K562 (cell line): ENCODE results near the gene C15orf62. TPM values are rescaled to one million over a fixed set of nuclear protein-coding genes. Genes with fewer than 3 reads are reported as not detected.

Experiments used
- ARID1B ChIP-seq: fragments of 450-650 bp; IDR thresholded peaks from 2 replicates; pipeline ENCODE4 v1.6.1; 2016; ENCODE audit warnings: antibody characterized with exemption, mild to moderate bottlenecking, inconsistent platforms
- ATF7 ChIP-seq: fragments of 450-650 bp; IDR thresholded peaks from 2 replicates; pipeline ENCODE4 v1.7.1; 2014; ENCODE audit warnings: mild to moderate bottlenecking, moderate library complexity
- CREM ChIP-seq: IDR thresholded peaks from 2 replicates; pipeline ENCODE4 v1.6.1; 2014; ENCODE audit warnings: antibody characterized with exemption, low read depth
- DMBX1 ChIP-seq: fragments of 250-450 bp; sonication (Bioruptor Pico); IDR thresholded peaks from 2 replicates; pipeline ENCODE4 v1.8.0; 2022; ENCODE audit warnings: inconsistent platforms, mild to moderate bottlenecking, moderate library complexity, borderline replicate concordance
- KLF13 ChIP-seq: fragments of 450-650 bp; IDR thresholded peaks from 2 replicates; pipeline ENCODE4 v1.6.1; 2016; ENCODE audit warnings: missing genetic modification characterization, low read depth, mild to moderate bottlenecking, missing compliant biosample characterization, moderate library complexity, borderline replicate concordance
- NR2C2 ChIP-seq, 2 experiments: fragments of 200-800 bp in 1 of 2; sonication (Bioruptor generic) in 1 of 2; sonication (generic) in 1 of 2; formaldehyde crosslinking in 1 of 2; IDR thresholded peaks; 2 replicates each; pipeline versions ENCODE4 v1.6.1 to v1.8.0; 2016 to 2022; ENCODE audit warnings: mild to moderate bottlenecking in 1 of 2, missing compliant biosample characterization in 1 of 2, missing genetic modification characterization in 1 of 2, missing genetic modification reagents in 1 of 2
- OTX1 ChIP-seq: fragments of 450-650 bp; formaldehyde crosslinking; IDR thresholded peaks from 2 replicates; pipeline ENCODE4 v1.4.0; 2022; ENCODE audit warnings: mild to moderate bottlenecking
- RBM39 ChIP-seq: fragments of 200-400 bp; formaldehyde crosslinking; optimal IDR thresholded peaks from 2 replicates; pipeline ENCODE3; 2018; ENCODE audit warnings: low read depth, low read length
- SMAD1 ChIP-seq: fragments of 150-350 bp; IDR thresholded peaks from 2 replicates; pipeline ENCODE4 v1.6.1; 2014; ENCODE audit warnings: low read length, low read depth; ENCODE audit not compliant: partially characterized antibody
- ZFP36 ChIP-seq: fragments of 150-350 bp; IDR thresholded peaks from 2 replicates; pipeline ENCODE4 v1.6.1; 2018; ENCODE audit warnings: low read length, low read depth; ENCODE audit not compliant: partially characterized antibody
- ZNF175 ChIP-seq: fragments of 200-800 bp; sonication (Bioruptor generic); IDR thresholded peaks from 2 replicates; pipeline ENCODE4 v1.6.1; 2016; ENCODE audit warnings: low read depth, mild to moderate bottlenecking, missing genetic modification characterization, missing compliant biosample characterization
- ZNF23 ChIP-seq: fragments of 250-450 bp; sonication (Bioruptor Pico); IDR thresholded peaks from 2 replicates; pipeline ENCODE4 v1.4.0; 2020; ENCODE audit warnings: mild to moderate bottlenecking
- polyA plus RNA-seq, 8 experiments: library from polyadenylated mRNA; depleted of rRNA in 4 of 8; stranded (reverse) in 5 of 8; unstranded in 3 of 8; fragments of >200 nt; fragmentation: Nextera tagmentation in 2 of 8; fragmentation: Illumina TruSeq in 1 of 8; extraction: Ambion mirVana in 2 of 8; extraction: Trizol in 1 of 8; gene quantifications; 2 replicates each; pipeline versions ENCODE4 v1.2.1 to v1.2.3, GENCODE V29; 2011 to 2014; ENCODE audit warnings: inconsistent platforms in 1 of 8, missing spikeins in 1 of 8
- total RNA-seq, 7 experiments: library from RNA; depleted of rRNA in 6 of 7; stranded (reverse); fragments of >200 nt in 6 of 7; fragmentation: Illumina TruSeq in 2 of 7; extraction: Trizol in 2 of 7; gene quantifications; 2 replicates each; pipeline versions ENCODE4 v1.2.1 to v1.2.3, GENCODE V29; 2011 to 2021; ENCODE audit warnings: low replicate concordance in 1 of 7
- TF ChIP-seq, protein P1 (sequence below): fragments of 450-650 bp; IDR thresholded peaks from 2 replicates; pipeline ENCODE4 v1.6.1; 2016; ENCODE audit warnings: mild to moderate bottlenecking, moderate library complexity
- TF ChIP-seq, protein P2 (sequence below): sonication (generic); formaldehyde crosslinking; IDR thresholded peaks from 2 replicates; pipeline ENCODE4 v1.8.0; 2022; ENCODE audit warnings: mild to moderate bottlenecking, low read depth, missing genetic modification reagents

C15orf62 gene
- total and polyA plus RNA-seq, 9 of the 15 experiments (the other 6 are each of a cell fraction or from before 2014, with no cell fraction given) = 0.01 to 0.76 (median 0.30) TPM; not detected in 1

- TF ChIP-seq, protein P1, sequence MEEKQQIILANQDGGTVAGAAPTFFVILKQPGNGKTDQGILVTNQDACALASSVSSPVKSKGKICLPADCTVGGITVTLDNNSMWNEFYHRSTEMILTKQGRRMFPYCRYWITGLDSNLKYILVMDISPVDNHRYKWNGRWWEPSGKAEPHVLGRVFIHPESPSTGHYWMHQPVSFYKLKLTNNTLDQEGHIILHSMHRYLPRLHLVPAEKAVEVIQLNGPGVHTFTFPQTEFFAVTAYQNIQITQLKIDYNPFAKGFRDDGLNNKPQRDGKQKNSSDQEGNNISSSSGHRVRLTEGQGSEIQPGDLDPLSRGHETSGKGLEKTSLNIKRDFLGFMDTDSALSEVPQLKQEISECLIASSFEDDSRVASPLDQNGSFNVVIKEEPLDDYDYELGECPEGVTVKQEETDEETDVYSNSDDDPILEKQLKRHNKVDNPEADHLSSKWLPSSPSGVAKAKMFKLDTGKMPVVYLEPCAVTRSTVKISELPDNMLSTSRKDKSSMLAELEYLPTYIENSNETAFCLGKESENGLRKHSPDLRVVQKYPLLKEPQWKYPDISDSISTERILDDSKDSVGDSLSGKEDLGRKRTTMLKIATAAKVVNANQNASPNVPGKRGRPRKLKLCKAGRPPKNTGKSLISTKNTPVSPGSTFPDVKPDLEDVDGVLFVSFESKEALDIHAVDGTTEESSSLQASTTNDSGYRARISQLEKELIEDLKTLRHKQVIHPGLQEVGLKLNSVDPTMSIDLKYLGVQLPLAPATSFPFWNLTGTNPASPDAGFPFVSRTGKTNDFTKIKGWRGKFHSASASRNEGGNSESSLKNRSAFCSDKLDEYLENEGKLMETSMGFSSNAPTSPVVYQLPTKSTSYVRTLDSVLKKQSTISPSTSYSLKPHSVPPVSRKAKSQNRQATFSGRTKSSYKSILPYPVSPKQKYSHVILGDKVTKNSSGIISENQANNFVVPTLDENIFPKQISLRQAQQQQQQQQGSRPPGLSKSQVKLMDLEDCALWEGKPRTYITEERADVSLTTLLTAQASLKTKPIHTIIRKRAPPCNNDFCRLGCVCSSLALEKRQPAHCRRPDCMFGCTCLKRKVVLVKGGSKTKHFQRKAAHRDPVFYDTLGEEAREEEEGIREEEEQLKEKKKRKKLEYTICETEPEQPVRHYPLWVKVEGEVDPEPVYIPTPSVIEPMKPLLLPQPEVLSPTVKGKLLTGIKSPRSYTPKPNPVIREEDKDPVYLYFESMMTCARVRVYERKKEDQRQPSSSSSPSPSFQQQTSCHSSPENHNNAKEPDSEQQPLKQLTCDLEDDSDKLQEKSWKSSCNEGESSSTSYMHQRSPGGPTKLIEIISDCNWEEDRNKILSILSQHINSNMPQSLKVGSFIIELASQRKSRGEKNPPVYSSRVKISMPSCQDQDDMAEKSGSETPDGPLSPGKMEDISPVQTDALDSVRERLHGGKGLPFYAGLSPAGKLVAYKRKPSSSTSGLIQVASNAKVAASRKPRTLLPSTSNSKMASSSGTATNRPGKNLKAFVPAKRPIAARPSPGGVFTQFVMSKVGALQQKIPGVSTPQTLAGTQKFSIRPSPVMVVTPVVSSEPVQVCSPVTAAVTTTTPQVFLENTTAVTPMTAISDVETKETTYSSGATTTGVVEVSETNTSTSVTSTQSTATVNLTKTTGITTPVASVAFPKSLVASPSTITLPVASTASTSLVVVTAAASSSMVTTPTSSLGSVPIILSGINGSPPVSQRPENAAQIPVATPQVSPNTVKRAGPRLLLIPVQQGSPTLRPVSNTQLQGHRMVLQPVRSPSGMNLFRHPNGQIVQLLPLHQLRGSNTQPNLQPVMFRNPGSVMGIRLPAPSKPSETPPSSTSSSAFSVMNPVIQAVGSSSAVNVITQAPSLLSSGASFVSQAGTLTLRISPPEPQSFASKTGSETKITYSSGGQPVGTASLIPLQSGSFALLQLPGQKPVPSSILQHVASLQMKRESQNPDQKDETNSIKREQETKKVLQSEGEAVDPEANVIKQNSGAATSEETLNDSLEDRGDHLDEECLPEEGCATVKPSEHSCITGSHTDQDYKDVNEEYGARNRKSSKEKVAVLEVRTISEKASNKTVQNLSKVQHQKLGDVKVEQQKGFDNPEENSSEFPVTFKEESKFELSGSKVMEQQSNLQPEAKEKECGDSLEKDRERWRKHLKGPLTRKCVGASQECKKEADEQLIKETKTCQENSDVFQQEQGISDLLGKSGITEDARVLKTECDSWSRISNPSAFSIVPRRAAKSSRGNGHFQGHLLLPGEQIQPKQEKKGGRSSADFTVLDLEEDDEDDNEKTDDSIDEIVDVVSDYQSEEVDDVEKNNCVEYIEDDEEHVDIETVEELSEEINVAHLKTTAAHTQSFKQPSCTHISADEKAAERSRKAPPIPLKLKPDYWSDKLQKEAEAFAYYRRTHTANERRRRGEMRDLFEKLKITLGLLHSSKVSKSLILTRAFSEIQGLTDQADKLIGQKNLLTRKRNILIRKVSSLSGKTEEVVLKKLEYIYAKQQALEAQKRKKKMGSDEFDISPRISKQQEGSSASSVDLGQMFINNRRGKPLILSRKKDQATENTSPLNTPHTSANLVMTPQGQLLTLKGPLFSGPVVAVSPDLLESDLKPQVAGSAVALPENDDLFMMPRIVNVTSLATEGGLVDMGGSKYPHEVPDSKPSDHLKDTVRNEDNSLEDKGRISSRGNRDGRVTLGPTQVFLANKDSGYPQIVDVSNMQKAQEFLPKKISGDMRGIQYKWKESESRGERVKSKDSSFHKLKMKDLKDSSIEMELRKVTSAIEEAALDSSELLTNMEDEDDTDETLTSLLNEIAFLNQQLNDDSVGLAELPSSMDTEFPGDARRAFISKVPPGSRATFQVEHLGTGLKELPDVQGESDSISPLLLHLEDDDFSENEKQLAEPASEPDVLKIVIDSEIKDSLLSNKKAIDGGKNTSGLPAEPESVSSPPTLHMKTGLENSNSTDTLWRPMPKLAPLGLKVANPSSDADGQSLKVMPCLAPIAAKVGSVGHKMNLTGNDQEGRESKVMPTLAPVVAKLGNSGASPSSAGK = peak; percentile 74
- no peak for TF ChIP-seq RBM39
- TF ChIP-seq NR2C2 (CRISPR knock-in tag; IDR thresholded peaks at IDR 0.05) = peak; percentile 70
- peak; percentile 94 for TF ChIP-seq NR2C2 (tag; IDR thresholded peaks at IDR 0.05)
- TF ChIP-seq ZNF175 (CRISPR knock-in tag) = peak; percentile 77; the same call in 1 of the 2 replicates
- no peak for TF ChIP-seq ZNF23 (CRISPR knock-in tag)
- TF ChIP-seq OTX1 (CRISPR knock-in tag) = 0 out of 2 replicates have a peak, but pooled peaks have one; percentile 52
- no peak for TF ChIP-seq ZFP36
- peak; percentile 51; the same call in 1 of the 2 replicates for TF ChIP-seq ATF7
- TF ChIP-seq SMAD1 = peak; percentile 34
- no peak; the same call in 1 of the 2 replicates for TF ChIP-seq ARID1B
- 0 out of 2 replicates have a peak, but pooled peaks have one; percentile 39 for TF ChIP-seq DMBX1 (CRISPR knock-in tag)
- TF ChIP-seq, protein P2, sequence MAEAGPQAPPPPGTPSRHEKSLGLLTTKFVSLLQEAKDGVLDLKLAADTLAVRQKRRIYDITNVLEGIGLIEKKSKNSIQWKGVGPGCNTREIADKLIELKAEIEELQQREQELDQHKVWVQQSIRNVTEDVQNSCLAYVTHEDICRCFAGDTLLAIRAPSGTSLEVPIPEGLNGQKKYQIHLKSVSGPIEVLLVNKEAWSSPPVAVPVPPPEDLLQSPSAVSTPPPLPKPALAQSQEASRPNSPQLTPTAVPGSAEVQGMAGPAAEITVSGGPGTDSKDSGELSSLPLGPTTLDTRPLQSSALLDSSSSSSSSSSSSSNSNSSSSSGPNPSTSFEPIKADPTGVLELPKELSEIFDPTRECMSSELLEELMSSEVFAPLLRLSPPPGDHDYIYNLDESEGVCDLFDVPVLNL (CRISPR knock-in tag) = no peak
- no peak for TF ChIP-seq KLF13
- TF ChIP-seq CREM = peak; percentile 93
Measured at GRCh38 chr15:40807028-40807887, 37.5 kb downstream of the C15orf62 start, which contains the start of the genes DNAJC17 and ZFYVE19 (continued).
